CD1c-positive myeloid dendritic cell (primary cell): Measurements from ENCODE around the gene MRPL48.

ENCODE experiments used
- DNase-seq: peaks from one replicate; pipeline ENCODE4 v3.0.0-alpha.2; 2016; ENCODE audit errors: extremely low spot score

Gene MRPL48

DNA sequence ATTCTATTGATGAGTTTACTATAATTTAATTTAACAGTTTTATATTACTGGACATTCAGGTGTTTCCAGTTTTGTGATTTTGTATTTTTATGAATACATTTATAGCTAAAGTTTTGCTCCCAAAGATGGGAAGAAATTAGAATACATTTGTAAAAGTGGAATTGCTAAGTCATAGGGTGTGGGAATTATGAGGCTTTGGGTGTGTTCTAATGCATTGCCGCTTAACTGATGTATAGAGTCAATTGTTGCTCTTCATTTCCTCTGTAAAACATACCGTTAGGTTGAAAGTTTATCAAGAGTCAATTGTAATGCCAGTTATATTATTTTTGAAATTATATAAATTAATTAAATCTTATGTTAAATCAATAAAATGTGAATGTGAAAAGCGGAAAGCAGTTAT lies 105.4 kb downstream of the MRPL48 start:
- no peak for DNase-seq

DNA sequence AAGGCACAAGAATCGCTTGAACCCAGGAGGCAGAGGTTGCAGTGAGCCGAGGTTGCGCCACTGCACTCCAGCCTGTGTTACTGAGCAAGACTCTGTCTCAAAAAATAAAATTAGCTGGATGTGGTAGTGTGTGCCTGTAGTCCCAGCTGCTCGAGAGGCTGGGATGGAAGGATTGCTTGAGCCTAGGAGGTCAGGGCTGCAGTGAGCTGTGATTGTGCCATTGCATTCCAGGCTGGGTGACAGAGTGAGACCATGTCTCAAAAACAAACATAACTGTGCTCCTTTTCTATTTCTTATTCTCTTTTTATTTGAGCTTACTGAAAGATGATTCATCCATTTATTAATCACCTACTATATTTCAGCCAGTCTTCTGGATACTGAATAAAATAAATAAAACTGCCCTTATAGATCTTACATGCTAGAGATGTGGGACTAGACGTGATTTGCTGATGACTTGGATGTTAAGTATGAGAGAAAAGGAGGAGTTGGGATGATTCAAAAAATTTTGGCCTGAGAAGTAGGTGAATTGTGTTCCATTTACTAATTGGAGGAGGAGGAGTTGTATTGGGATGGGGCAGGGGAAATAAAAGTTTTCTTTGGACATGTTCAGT lies 107.2 kb downstream of the MRPL48 start:
- DNase-seq, result no peak

DNA sequence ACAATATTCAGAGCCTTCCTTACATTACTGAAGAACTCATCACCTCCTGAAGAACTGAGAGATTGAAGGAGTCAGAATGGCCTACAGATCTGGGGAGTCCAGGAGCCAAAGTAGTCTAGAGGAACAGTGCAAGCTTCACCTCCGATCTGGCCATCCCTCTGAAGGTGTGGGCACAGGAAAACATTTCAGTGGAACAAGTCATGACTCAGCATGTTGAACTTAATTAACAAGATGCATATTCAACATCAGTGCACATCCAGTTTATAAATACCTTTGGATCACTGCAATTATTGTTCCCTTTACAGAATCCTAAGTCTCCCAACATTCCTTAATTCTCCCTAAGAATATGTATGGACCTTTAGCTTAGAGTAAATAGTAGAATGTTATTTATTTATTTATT lies 114.6 kb downstream of the MRPL48 start:
- no peak for DNase-seq

DNA sequence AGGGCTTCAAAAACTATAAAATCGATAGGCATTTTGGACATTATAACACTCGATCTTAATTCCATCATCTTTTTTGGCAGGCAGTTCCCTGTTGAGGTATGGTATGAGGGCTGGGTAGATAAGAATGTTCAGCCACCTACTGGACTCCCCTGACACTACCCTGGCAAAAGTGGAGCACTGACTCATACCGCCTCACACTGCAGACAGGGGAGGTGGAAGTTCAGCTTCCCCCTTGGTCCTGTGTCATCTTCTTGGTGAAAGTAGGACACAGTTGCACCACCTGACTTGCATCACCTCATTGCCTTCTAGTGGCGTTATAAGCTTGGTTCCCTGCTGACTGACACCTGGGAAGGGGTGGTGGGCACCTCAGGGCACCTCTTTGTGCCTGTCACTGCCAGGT lies 119.5 kb downstream of the MRPL48 start:
- DNase-seq, result peak; percentile 50

DNA sequence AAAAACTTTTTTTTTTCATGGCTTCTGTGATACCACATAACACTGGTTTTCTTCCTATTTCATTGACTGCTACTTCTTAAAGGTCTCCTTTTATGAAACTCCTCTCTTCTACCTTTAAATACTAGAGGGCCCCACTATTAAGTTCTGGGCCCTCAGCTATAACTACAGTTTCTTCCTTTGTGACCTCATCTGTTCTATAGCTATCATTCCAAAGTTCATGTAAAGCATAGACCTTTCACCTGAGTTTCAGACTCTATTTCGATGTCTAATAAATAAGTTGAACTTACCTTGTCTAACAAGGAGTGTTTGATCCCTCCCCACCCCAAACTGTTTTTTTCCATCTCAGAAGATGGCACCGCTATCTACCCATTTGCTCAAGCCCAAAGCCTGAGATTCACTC lies 124.4 kb downstream of the MRPL48 start:
- DNase-seq, result no peak

DNA sequence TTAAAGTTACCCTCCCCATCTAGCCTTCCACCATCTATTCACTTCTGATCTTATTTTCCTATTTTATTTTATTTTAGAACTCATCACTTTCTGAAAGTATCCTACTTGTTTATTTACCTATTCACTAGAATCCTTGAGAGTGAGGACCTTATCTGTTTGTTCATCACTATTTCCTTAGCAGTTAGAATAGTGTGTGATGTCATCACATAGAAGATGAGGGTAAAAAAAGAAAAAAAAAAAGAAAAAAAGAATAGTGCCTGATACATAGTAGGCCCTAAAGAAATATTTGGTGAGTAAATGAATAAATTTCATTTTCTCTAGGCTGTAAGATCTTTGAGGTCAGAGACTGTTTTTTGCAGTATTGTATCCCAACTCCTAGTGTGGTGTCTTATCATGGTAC lies 125.8 kb downstream of the MRPL48 start:
- no peak for DNase-seq

DNA sequence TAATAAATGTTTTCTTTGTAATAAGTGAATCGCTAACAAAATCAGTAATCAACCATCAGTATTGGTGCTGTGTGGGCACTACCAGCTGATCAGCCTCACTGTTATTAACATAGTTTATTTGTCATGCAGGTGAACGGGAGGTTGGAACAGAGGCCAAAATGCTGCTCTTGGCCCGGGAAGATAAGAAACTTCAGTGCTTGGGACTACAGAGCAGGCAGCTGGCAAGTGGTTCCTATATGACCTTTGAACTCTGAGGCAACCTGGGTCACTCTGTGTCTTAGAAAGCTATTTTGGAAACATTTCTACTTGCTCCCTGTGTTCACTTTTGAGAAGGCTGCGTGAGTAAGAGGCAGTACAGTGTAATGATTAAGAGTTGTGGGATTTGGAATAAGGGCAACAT lies 126.6 kb downstream of the MRPL48 start:
- DNase-seq, result no peak
